WTC11 (cell line): Measurements from ENCODE around the gene UBTD1. TPM values are rescaled to one million over a fixed set of nuclear protein-coding genes. Genes with fewer than 3 reads are reported as not detected.

Source experiments
- ATAC-seq: fragments of 200-7000 bp; cut with Tn5 transposase; 2 replicates; pipeline ENCODE4 v1.10.0; 2021; ENCODE audit warnings: mild to moderate bottlenecking, moderate library complexity
- CTCF ChIA-PET: fragments of 300-600 bp; sonication (Branson Sonifier 250); formaldehyde crosslinking; loops from one replicate; lab custom pipeline; 2021; ENCODE audit warnings: antibody characterized with exemption; lab: Charles Lee
- POLR2A ChIA-PET: fragments of 350-600 bp; sonication (Branson Sonifier 250); formaldehyde crosslinking; loops from one replicate; lab custom pipeline; 2021; ENCODE audit warnings: antibody characterized with exemption; lab: Charles Lee
- DNase-seq: peaks from one replicate; pipeline ENCODE4 v3.0.0; 2021; ENCODE audit warnings: low spot score
- H3K27ac Mint-ChIP-seq: 2 replicates; pipeline ENCODE4 v1.8.0; 2021; ENCODE audit warnings: mixed read lengths
- H3K27me3 Mint-ChIP-seq: 2 replicates; pipeline ENCODE4 v1.8.0; 2021; ENCODE audit warnings: low read depth, mild to moderate bottlenecking, moderate library complexity, mixed read lengths
- H3K36me3 Mint-ChIP-seq: 2 replicates; pipeline ENCODE4 v1.8.0; 2021; ENCODE audit warnings: mixed read lengths
- H3K4me1 Mint-ChIP-seq: 2 replicates; pipeline ENCODE4 v1.8.0; 2022; ENCODE audit warnings: mixed read lengths
- H3K4me3 Mint-ChIP-seq: 2 replicates; pipeline ENCODE4 v1.8.0; 2021; ENCODE audit warnings: mild to moderate bottlenecking, moderate library complexity, mixed read lengths
- H3K9me3 Mint-ChIP-seq: 2 replicates; pipeline ENCODE4 v1.8.0; 2021; ENCODE audit warnings: mixed read lengths
- ELF4 ChIP-seq: sonication (generic); formaldehyde crosslinking; IDR thresholded peaks from 2 replicates; pipeline ENCODE4 v1.8.1; 2022; ENCODE audit warnings: low read depth, mild to moderate bottlenecking, moderate library complexity, missing genetic modification reagents
- ESRRA ChIP-seq: sonication (generic); formaldehyde crosslinking; IDR thresholded peaks from 2 replicates; pipeline ENCODE4 v1.8.1; 2022; ENCODE audit warnings: mild to moderate bottlenecking, missing genetic modification reagents, borderline replicate concordance
- FOXK1 ChIP-seq: sonication (generic); formaldehyde crosslinking; IDR thresholded peaks from 2 replicates; pipeline ENCODE4 v1.8.0; 2022; ENCODE audit warnings: mild to moderate bottlenecking, moderate library complexity, missing genetic modification reagents
- NFE2L1 ChIP-seq: sonication (generic); formaldehyde crosslinking; IDR thresholded peaks from 2 replicates; pipeline ENCODE4 v1.8.1; 2023; ENCODE audit warnings: missing genetic modification reagents
- NR1H2 ChIP-seq: sonication (generic); formaldehyde crosslinking; IDR thresholded peaks from 2 replicates; pipeline ENCODE4 v1.9.0; 2021; ENCODE audit warnings: mild to moderate bottlenecking, moderate library complexity, missing genetic modification reagents
- TCF7 ChIP-seq: sonication (generic); formaldehyde crosslinking; IDR thresholded peaks from 2 replicates; pipeline ENCODE4 v1.8.0; 2022; ENCODE audit warnings: mild to moderate bottlenecking, low read depth, missing genetic modification reagents, moderate library complexity
- ZNF138 ChIP-seq: sonication (generic); formaldehyde crosslinking; conservative IDR thresholded peaks from 2 replicates; pipeline ENCODE4 v1.8.1; 2022; ENCODE audit warnings: mild to moderate bottlenecking, moderate library complexity, missing genetic modification reagents
- total RNA-seq: library from RNA; stranded (reverse); gene quantifications from 3 replicates; pipeline ENCODE4 v1.2.3, GENCODE V29; 2021
- TF ChIP-seq, protein P1 (sequence below): sonication (generic); formaldehyde crosslinking; IDR thresholded peaks from 2 replicates; pipeline ENCODE4 v1.8.1; 2023; ENCODE audit warnings: mild to moderate bottlenecking, missing genetic modification reagents, moderate library complexity
- TF ChIP-seq, protein P2 (sequence below): sonication (generic); formaldehyde crosslinking; IDR thresholded peaks from 2 replicates; pipeline ENCODE4 v1.8.1; 2023; ENCODE audit warnings: mild to moderate bottlenecking, missing genetic modification reagents, moderate library complexity
- TF ChIP-seq, protein P3 (sequence below): sonication (generic); formaldehyde crosslinking; IDR thresholded peaks from 2 replicates; pipeline ENCODE4 v1.8.1; 2022; ENCODE audit warnings: mild to moderate bottlenecking, moderate library complexity, missing genetic modification reagents
- TF ChIP-seq, protein P4 (sequence below): sonication (generic); formaldehyde crosslinking; IDR thresholded peaks from 2 replicates; pipeline ENCODE4 v1.8.0; 2022; ENCODE audit warnings: mild to moderate bottlenecking, missing genetic modification reagents
- TF ChIP-seq, protein P5 (sequence below): sonication (generic); formaldehyde crosslinking; IDR thresholded peaks from 2 replicates; pipeline ENCODE4 v1.8.0; 2023; ENCODE audit warnings: missing genetic modification reagents, mild to moderate bottlenecking, borderline replicate concordance
- TF ChIP-seq, protein P6 (sequence below): sonication (generic); formaldehyde crosslinking; IDR thresholded peaks from 2 replicates; pipeline ENCODE4 v1.8.0; 2023; ENCODE audit warnings: missing genetic modification reagents
- TF ChIP-seq, protein P7 (sequence below): sonication (generic); formaldehyde crosslinking; IDR thresholded peaks from 2 replicates; pipeline ENCODE4 v1.8.0; 2022; ENCODE audit warnings: mild to moderate bottlenecking, missing genetic modification reagents
- TF ChIP-seq, protein P8 (sequence below): sonication (generic); formaldehyde crosslinking; conservative IDR thresholded peaks from 2 replicates; pipeline ENCODE4 v1.8.1; 2023; ENCODE audit warnings: mild to moderate bottlenecking, low read depth, missing genetic modification reagents, moderate library complexity
- TF ChIP-seq, protein P9 (sequence below): fragments of 250-450 bp; sonication (Bioruptor Pico); IDR thresholded peaks from 2 replicates; pipeline ENCODE4 v1.9.0; 2021; ENCODE audit warnings: mild to moderate bottlenecking, borderline replicate concordance

UBTD1 gene
- total RNA-seq, 1 experiment from 2014 or later: 35.7 TPM

DNA sequence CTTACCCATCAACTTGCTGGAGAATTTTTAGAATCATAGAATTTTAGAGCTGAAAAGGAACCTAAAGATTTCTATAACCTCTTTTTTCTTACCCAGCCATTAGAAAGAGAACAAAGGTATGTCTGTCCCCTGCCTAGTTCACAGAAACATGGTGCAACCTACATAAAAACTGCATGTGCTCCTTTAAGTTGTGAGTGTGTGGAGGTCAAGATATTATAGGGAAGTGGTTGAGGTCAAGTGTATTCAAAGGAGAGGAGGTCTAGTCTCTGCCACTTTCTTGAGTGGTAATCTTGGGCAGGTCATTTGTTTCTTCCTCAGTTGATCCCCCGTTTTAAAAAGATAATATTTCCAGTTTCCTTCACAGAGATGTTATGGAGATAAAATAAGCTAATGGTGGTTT, 6.4 kb downstream of the UBTD1 start:
- POLR2A ChIA-PET: no interaction called here
- no peaks in the 10 kb centered on the region for H3K9me3 Mint-ChIP-seq
- DNase-seq: no peak
- no peaks in the 10 kb centered on the region for H3K36me3 Mint-ChIP-seq
- TF ChIP-seq, protein P1, sequence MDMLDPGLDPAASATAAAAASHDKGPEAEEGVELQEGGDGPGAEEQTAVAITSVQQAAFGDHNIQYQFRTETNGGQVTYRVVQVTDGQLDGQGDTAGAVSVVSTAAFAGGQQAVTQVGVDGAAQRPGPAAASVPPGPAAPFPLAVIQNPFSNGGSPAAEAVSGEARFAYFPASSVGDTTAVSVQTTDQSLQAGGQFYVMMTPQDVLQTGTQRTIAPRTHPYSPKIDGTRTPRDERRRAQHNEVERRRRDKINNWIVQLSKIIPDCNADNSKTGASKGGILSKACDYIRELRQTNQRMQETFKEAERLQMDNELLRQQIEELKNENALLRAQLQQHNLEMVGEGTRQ (CRISPR knock-in tag): no peak
- no peak for TF ChIP-seq NFE2L1 (CRISPR knock-in tag)
- TF ChIP-seq, protein P2, sequence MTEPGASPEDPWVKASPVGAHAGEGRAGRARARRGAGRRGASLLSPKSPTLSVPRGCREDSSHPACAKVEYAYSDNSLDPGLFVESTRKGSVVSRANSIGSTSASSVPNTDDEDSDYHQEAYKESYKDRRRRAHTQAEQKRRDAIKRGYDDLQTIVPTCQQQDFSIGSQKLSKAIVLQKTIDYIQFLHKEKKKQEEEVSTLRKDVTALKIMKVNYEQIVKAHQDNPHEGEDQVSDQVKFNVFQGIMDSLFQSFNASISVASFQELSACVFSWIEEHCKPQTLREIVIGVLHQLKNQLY (CRISPR knock-in tag): no peak
- TF ChIP-seq ESRRA (CRISPR knock-in tag): no peak
- TF ChIP-seq ZNF138: no peak
- TF ChIP-seq ELF4: no peak
- TF ChIP-seq, protein P3, sequence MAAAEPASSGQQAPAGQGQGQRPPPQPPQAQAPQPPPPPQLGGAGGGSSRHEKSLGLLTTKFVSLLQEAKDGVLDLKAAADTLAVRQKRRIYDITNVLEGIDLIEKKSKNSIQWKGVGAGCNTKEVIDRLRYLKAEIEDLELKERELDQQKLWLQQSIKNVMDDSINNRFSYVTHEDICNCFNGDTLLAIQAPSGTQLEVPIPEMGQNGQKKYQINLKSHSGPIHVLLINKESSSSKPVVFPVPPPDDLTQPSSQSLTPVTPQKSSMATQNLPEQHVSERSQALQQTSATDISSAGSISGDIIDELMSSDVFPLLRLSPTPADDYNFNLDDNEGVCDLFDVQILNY (CRISPR knock-in tag): no peak
- TF ChIP-seq, protein P4, sequence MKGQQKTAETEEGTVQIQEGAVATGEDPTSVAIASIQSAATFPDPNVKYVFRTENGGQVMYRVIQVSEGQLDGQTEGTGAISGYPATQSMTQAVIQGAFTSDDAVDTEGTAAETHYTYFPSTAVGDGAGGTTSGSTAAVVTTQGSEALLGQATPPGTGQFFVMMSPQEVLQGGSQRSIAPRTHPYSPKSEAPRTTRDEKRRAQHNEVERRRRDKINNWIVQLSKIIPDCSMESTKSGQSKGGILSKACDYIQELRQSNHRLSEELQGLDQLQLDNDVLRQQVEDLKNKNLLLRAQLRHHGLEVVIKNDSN (CRISPR knock-in tag): no peak
- TF ChIP-seq, protein P5, sequence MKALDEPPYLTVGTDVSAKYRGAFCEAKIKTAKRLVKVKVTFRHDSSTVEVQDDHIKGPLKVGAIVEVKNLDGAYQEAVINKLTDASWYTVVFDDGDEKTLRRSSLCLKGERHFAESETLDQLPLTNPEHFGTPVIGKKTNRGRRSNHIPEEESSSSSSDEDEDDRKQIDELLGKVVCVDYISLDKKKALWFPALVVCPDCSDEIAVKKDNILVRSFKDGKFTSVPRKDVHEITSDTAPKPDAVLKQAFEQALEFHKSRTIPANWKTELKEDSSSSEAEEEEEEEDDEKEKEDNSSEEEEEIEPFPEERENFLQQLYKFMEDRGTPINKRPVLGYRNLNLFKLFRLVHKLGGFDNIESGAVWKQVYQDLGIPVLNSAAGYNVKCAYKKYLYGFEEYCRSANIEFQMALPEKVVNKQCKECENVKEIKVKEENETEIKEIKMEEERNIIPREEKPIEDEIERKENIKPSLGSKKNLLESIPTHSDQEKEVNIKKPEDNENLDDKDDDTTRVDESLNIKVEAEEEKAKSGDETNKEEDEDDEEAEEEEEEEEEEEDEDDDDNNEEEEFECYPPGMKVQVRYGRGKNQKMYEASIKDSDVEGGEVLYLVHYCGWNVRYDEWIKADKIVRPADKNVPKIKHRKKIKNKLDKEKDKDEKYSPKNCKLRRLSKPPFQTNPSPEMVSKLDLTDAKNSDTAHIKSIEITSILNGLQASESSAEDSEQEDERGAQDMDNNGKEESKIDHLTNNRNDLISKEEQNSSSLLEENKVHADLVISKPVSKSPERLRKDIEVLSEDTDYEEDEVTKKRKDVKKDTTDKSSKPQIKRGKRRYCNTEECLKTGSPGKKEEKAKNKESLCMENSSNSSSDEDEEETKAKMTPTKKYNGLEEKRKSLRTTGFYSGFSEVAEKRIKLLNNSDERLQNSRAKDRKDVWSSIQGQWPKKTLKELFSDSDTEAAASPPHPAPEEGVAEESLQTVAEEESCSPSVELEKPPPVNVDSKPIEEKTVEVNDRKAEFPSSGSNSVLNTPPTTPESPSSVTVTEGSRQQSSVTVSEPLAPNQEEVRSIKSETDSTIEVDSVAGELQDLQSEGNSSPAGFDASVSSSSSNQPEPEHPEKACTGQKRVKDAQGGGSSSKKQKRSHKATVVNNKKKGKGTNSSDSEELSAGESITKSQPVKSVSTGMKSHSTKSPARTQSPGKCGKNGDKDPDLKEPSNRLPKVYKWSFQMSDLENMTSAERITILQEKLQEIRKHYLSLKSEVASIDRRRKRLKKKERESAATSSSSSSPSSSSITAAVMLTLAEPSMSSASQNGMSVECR (CRISPR knock-in tag): no peak
- TF ChIP-seq, protein P6, sequence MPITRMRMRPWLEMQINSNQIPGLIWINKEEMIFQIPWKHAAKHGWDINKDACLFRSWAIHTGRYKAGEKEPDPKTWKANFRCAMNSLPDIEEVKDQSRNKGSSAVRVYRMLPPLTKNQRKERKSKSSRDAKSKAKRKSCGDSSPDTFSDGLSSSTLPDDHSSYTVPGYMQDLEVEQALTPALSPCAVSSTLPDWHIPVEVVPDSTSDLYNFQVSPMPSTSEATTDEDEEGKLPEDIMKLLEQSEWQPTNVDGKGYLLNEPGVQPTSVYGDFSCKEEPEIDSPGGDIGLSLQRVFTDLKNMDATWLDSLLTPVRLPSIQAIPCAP (CRISPR knock-in tag): no peak
- TF ChIP-seq, protein P7, sequence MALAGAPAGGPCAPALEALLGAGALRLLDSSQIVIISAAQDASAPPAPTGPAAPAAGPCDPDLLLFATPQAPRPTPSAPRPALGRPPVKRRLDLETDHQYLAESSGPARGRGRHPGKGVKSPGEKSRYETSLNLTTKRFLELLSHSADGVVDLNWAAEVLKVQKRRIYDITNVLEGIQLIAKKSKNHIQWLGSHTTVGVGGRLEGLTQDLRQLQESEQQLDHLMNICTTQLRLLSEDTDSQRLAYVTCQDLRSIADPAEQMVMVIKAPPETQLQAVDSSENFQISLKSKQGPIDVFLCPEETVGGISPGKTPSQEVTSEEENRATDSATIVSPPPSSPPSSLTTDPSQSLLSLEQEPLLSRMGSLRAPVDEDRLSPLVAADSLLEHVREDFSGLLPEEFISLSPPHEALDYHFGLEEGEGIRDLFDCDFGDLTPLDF (CRISPR knock-in tag): no peak
- TF ChIP-seq FOXK1 (CRISPR knock-in tag): no peak
- no peak for TF ChIP-seq TCF7 (CRISPR knock-in tag)
- TF ChIP-seq NR1H2 (CRISPR knock-in tag): no peak
- TF ChIP-seq, protein P8, sequence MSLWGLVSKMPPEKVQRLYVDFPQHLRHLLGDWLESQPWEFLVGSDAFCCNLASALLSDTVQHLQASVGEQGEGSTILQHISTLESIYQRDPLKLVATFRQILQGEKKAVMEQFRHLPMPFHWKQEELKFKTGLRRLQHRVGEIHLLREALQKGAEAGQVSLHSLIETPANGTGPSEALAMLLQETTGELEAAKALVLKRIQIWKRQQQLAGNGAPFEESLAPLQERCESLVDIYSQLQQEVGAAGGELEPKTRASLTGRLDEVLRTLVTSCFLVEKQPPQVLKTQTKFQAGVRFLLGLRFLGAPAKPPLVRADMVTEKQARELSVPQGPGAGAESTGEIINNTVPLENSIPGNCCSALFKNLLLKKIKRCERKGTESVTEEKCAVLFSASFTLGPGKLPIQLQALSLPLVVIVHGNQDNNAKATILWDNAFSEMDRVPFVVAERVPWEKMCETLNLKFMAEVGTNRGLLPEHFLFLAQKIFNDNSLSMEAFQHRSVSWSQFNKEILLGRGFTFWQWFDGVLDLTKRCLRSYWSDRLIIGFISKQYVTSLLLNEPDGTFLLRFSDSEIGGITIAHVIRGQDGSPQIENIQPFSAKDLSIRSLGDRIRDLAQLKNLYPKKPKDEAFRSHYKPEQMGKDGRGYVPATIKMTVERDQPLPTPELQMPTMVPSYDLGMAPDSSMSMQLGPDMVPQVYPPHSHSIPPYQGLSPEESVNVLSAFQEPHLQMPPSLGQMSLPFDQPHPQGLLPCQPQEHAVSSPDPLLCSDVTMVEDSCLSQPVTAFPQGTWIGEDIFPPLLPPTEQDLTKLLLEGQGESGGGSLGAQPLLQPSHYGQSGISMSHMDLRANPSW (CRISPR knock-in tag): no peak
- TF ChIP-seq, protein P9, sequence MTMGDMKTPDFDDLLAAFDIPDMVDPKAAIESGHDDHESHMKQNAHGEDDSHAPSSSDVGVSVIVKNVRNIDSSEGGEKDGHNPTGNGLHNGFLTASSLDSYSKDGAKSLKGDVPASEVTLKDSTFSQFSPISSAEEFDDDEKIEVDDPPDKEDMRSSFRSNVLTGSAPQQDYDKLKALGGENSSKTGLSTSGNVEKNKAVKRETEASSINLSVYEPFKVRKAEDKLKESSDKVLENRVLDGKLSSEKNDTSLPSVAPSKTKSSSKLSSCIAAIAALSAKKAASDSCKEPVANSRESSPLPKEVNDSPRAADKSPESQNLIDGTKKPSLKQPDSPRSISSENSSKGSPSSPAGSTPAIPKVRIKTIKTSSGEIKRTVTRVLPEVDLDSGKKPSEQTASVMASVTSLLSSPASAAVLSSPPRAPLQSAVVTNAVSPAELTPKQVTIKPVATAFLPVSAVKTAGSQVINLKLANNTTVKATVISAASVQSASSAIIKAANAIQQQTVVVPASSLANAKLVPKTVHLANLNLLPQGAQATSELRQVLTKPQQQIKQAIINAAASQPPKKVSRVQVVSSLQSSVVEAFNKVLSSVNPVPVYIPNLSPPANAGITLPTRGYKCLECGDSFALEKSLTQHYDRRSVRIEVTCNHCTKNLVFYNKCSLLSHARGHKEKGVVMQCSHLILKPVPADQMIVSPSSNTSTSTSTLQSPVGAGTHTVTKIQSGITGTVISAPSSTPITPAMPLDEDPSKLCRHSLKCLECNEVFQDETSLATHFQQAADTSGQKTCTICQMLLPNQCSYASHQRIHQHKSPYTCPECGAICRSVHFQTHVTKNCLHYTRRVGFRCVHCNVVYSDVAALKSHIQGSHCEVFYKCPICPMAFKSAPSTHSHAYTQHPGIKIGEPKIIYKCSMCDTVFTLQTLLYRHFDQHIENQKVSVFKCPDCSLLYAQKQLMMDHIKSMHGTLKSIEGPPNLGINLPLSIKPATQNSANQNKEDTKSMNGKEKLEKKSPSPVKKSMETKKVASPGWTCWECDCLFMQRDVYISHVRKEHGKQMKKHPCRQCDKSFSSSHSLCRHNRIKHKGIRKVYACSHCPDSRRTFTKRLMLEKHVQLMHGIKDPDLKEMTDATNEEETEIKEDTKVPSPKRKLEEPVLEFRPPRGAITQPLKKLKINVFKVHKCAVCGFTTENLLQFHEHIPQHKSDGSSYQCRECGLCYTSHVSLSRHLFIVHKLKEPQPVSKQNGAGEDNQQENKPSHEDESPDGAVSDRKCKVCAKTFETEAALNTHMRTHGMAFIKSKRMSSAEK (CRISPR knock-in tag): no peak
- H3K4me1 Mint-ChIP-seq: peaks cover 29% of the 10 kb centered on the region
- peaks cover 15% of the 10 kb centered on the region for H3K27me3 Mint-ChIP-seq
- no peak for ATAC-seq
- no peak overlapping the region for H3K27ac Mint-ChIP-seq
- H3K4me3 Mint-ChIP-seq: no peak overlapping the region
- CTCF ChIA-PET: interaction anchor here (1.0 to 1.5 kb wide), 2 partner anchors 10 to 29 kb away, joined by 3 to 10 read pairs; no protein-coding TSS in a partner anchor
